ENCODE measurements around the gene SRSF11. TPM values are rescaled to one million over a fixed set of nuclear protein-coding genes. Genes with fewer than 3 reads are reported as not detected.

Gene SRSF11
- total and polyA plus RNA-seq, 2 of the 4 experiments (the other 2 are of a cell fraction), result 94.5 to 149 TPM

GRCh38 chr1:70278710-70279109 lies 57.5 kb downstream of the SRSF11 start:
- H3K27ac ChIP-seq (ENCODE audit: insufficient read depth, low read length), result no peak overlapping the region
- no peak overlapping the region for H2BK5ac ChIP-seq (ENCODE audit: low read depth, low read length, poor library complexity, severe bottlenecking)
- intact Hi-C loops (cut with micrococcal nuclease) (loop anchor here (1.0 kb wide), 1 partner anchor 51 kb away; no protein-coding TSS in a partner anchor), in situ Hi-C loops (cut with MboI; ENCODE audit: low sequenced_read_pairs) (no loop called here), dilution Hi-C loops (cut with HindIII; ENCODE audit: low sequenced_read_pairs, unreplicated experiment) (no loop called here)
- no peak overlapping the region for H3K23ac ChIP-seq (ENCODE audit: low read depth, low read length)
- CTCF ChIA-PET, result interaction anchor here (1.1 kb wide), 1 partner anchor 16 kb away, joined by 3 read pairs; no protein-coding TSS in a partner anchor
- no peak overlapping the region for H3K14ac ChIP-seq (replicated peaks; ENCODE audit: low read depth, low read length)
- no peaks in the 10 kb centered on the region for H3K9me1 ChIP-seq (ENCODE audit: insufficient read depth, low read length)
- H4K91ac ChIP-seq (ENCODE audit: insufficient read depth, low read depth, low read length), result no peak overlapping the region
- peaks cover 0 to 5% of the 10 kb centered on the region in 2 experiments; a peak in 2 of 4 replicates for H3K79me1 ChIP-seq (ENCODE audit: low read depth in 1 of 2, low read length in 2 of 2)
- no peak overlapping the region for H2BK15ac ChIP-seq (ENCODE audit: low read depth, low read length)
- no peak overlapping the region for H3K56ac ChIP-seq (ENCODE audit: extremely low read depth, insufficient read depth, low read length)
- H2BK120ac ChIP-seq (ENCODE audit: low read depth, low read length), result no peak overlapping the region
- H3K27me3 ChIP-seq (ENCODE audit: control insufficient read depth, insufficient read depth, low read length), result no peaks in the 10 kb centered on the region
- H2AK9ac ChIP-seq (replicated peaks; ENCODE audit: low read depth, low read length, poor library complexity), result no peak overlapping the region
- no peak overlapping the region for H3K9ac ChIP-seq (ENCODE audit: low read depth, low read length)
- no TSS peak for BruUV-seq (replicated peaks)
- H3K18ac ChIP-seq (ENCODE audit: low read depth, low read length), result no peak overlapping the region
- H3K4me2 ChIP-seq (ENCODE audit: low read depth, low read length), result no peak overlapping the region
- H4K8ac ChIP-seq (ENCODE audit: low read depth in 2 of 2, low read length in 2 of 2), result no peak overlapping the region
- no peak overlapping the region for H3K4ac ChIP-seq (ENCODE audit: low read depth, low read length)
- TF ChIP-seq USF2 (IDR thresholded peaks at IDR 0.05; ENCODE audit: low read depth, low read length) (no peak), MXI1 (IDR thresholded peaks at IDR 0.05; ENCODE audit: borderline replicate concordance, low read depth, low read length) (no peak), POLR2A (IDR thresholded peaks at IDR 0.05; ENCODE audit: low read depth, low read length) (no peak), BHLHE40 (IDR thresholded peaks at IDR 0.05; ENCODE audit: low read depth, low read length) (no peak), SMC3 (IDR thresholded peaks at IDR 0.05; ENCODE audit: low read depth, low read length) (no peak), FOS (IDR thresholded peaks at IDR 0.05; ENCODE audit: low read depth, low read length) (no peak), MAZ (IDR thresholded peaks at IDR 0.05; ENCODE audit: borderline replicate concordance, low read depth, low read length) (no peak), CHD1 (IDR thresholded peaks at IDR 0.05; ENCODE audit: low read depth, low read length) (no peak), ELK1 (IDR thresholded peaks at IDR 0.05; ENCODE audit: borderline replicate concordance, low read depth, low read length) (no peak)
- H4K5ac ChIP-seq (ENCODE audit: low read depth, low read length), result no peak overlapping the region
- no peaks in the 10 kb centered on the region for H3K9me3 ChIP-seq (ENCODE audit: control insufficient read depth, insufficient read depth, low read length)
- H4K20me1 ChIP-seq (ENCODE audit: insufficient read depth, low read length), result no peaks in the 10 kb centered on the region
- H2AFZ ChIP-seq (replicated peaks; ENCODE audit: low read length, poor library complexity), result no peak overlapping the region
- ATAC-seq (ENCODE audit: low read depth), result no peak
- DNase-seq, result no peak
- POLR2A ChIA-PET (ENCODE audit: unreplicated experiment), result no interaction called here
- H2AK5ac ChIP-seq (ENCODE audit: low read depth, low read length), result no peak overlapping the region
- no peaks in the 10 kb centered on the region; the same call in 1 of the 2 replicates for H3K4me1 ChIP-seq (ENCODE audit: control insufficient read depth, insufficient read depth, low read length)
- no peak overlapping the region for H3K4me3 ChIP-seq (ENCODE audit: insufficient read depth, low read depth, low read length)
- no peak overlapping the region for H2BK20ac ChIP-seq (ENCODE audit: low read depth, low read length)
- peaks cover 8% of the 10 kb centered on the region for H3K36me3 ChIP-seq (ENCODE audit: control insufficient read depth, insufficient read depth, low read length)
- WGBS, 2 experiments (ENCODE audit: extremely low coverage in 2 of 2, insufficient read length in 1 of 2), result no CpG with 5 or more reads among the region's 1 CpG
